KOPT-K1 (cell line): ENCODE data around the gene KIAA0753.

ENCODE experiments used
- H3K27ac ChIP-seq: fragments of 200-600 bp; sonication (generic); 2 replicates; pipeline ENCODE4 v1.5.1; 2016; ENCODE audit warnings: antibody characterized with exemption, mild to moderate bottlenecking, low read depth, low read length; ENCODE audit not compliant: poor library complexity, severe bottlenecking
- H3K36me3 ChIP-seq: fragments of 200-600 bp; sonication (generic); 2 replicates; pipeline ENCODE4 v1.5.1; 2017; ENCODE audit warnings: antibody characterized with exemption, mild to moderate bottlenecking, low read length, moderate library complexity; ENCODE audit not compliant: insufficient read depth
- H3K9me3 ChIP-seq: fragments of 200-600 bp; sonication (generic); 2 replicates; pipeline ENCODE4 v1.5.1; 2017; ENCODE audit warnings: antibody characterized with exemption, low read length, mild to moderate bottlenecking; ENCODE audit not compliant: insufficient read depth, poor library complexity, severe bottlenecking

Gene KIAA0753

DNA sequence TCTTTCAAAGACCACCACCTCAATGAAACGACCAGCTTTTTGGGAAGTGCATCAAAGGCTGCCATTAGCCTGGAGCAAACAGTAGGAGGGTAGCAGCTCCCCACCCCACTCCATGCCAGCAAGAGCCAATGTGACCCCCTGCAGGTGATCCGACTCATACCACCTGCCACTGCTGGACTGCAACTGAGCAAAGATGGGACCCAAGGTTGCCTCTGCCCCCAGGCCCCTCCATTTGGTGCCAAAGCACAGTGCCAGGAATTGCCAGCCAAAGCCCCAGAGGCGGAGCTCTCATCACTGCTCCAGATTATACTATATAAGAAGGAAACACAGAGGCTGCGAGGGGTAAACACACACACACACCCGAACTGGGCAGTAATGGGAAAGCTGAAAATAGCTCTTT, 92.5 kb downstream of the KIAA0753 start:
- H3K27ac ChIP-seq, result no peak overlapping the region

DNA sequence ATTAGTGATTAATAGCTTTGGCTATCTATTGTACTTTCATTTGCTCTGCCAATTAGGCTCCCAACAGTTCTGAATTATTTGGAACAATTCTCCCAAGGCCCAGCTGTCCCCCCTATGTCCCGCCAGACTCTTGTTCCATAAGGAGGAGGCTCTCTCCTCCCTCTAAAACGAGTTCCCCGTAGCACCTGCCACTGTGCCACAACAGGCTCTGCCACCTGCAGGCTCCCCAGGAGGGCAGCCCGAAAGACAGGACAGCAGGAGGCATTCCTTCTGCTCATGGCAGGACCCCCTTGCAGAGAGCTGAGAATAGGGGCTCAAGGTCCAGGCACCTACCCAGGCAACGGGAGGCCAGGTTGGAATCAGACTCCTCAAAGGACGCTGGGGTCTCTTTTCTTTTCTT, 93.2 kb downstream of the KIAA0753 start:
- H3K27ac ChIP-seq, result no peak overlapping the region
- no peaks in the 10 kb centered on the region for H3K36me3 ChIP-seq
- H3K9me3 ChIP-seq, result no peaks in the 10 kb centered on the region

More for the DNA sequence above, 92.5 kb downstream of the KIAA0753 start:
- H3K9me3 ChIP-seq, result no peaks in the 10 kb centered on the region
- no peaks in the 10 kb centered on the region for H3K36me3 ChIP-seq

DNA sequence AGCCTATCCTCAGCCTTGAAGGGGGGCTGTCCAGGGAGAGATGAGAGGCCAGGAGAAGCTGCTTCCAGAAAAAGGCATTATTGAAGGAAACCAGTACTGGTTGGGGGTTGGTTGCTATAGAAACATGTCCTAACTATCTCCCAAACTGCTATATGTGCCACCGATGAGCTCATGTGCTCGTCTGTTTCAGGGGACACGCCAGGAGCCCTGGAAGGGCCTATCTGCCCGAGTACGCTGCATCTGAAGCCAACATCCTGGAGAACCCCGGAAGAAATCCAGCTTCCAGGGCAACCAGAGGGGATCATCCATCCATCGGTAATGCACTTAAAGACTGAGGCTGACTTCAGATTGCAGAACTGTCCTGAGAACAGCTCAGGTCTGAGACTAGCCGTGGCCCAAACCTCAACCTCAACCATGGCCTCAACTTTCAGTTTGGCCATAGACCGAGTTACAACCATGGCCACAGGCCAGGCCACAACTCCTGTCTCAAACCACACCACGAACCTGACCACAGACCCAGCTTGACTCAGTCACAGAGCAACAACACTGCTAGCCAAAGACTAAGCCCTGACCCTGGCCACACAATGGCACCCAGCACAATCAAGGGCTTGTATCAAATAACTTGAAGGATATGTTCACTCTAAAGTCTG, 94.3 kb downstream of the KIAA0753 start:
- Histone ChIP-seq H3K36me3 (no peaks in the 10 kb centered on the region), H3K9me3 (no peaks in the 10 kb centered on the region), H3K27ac (no peak overlapping the region)

DNA sequence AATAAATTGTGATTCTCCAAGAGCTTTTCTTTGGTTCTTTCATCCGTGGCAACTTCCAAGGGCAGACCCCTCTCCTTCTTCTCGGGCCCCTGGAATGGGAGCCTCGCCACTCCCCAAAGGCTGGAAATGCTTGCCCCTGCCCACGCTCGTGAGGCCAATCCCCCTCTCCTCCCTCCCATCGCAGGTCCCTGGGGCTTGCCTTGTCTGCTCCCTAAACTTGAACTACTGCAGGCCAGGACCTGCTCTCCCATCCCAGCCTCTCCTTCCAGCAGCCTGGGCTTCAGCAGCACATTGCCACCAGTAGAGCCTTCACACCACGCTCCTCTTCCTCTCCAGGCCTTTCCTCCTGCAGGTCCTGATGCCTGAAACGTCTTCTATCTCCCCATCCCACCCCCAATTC, 95.2 kb downstream of the KIAA0753 start:
- H3K27ac ChIP-seq, result no peak overlapping the region
- H3K36me3 ChIP-seq, result no peaks in the 10 kb centered on the region
- H3K9me3 ChIP-seq, result no peaks in the 10 kb centered on the region

DNA sequence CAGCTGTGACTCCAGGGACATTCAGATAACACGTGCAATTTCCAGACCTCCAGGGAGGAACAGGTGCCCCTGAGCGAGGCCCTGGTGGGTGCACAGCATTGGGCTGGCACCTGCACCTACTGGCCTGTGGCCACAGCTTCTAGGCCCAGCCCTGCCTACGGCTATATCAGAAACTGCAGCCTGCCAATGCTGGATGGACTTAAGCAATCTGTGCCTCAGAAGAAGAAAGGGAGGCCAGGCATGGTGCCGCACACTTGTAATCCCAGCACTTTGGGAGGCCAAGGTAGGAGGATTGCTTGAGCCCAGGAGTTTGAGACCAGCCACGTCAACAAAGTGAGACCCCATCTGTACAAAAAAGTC, 96.5 kb downstream of the KIAA0753 start:
- H3K36me3 ChIP-seq, result no peaks in the 10 kb centered on the region
- no peak overlapping the region for H3K27ac ChIP-seq
- peaks cover 11% of the 10 kb centered on the region for H3K9me3 ChIP-seq

DNA sequence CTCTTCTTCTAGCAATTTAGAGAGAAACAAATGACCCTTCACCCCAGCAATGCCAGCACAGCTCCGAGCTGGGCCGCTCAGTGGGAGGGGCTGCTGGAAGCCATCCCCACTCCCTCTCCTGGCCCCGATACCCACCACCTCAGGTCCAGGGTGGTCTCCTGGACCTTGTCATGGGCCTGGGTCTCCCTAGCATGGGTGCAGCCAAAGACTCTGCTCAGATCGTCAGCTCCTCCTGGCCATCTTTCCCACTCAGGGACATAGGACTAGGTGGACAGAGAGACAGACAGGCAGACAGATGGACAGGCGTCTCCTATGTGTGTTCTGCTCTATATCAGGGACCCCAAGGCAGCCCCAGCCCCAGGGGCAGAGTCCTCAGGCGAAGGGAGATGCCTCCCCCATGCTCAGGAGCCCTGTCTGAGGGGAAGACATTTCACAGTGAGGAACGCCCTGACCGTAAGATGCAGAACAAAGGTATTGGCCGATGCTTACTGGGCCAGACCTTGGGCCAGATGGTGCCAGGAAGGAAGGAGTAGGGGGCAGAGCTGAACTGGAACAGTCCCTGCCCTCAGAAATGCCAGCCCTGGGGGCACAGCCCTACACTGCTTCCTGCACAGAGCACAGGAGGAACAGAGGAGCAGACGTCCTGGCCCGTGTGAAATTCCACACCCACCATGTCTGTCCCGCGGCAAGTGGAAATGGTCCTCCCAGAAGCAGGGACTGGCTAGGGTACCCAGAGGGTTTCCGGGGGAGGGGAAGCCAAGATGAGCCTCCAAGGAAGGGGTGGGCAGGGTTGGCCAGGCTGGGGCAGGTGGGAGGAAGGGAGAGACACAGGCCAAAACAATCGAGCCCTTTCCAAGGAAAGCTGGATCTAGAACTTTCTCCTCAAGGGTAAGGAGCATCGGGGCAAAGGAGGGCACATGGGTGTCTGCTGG, 97.2 kb downstream of the KIAA0753 start:
- no peaks in the 10 kb centered on the region for H3K36me3 ChIP-seq
- no peak overlapping the region for H3K27ac ChIP-seq
- H3K9me3 ChIP-seq, result peaks cover 14% of the 10 kb centered on the region

DNA sequence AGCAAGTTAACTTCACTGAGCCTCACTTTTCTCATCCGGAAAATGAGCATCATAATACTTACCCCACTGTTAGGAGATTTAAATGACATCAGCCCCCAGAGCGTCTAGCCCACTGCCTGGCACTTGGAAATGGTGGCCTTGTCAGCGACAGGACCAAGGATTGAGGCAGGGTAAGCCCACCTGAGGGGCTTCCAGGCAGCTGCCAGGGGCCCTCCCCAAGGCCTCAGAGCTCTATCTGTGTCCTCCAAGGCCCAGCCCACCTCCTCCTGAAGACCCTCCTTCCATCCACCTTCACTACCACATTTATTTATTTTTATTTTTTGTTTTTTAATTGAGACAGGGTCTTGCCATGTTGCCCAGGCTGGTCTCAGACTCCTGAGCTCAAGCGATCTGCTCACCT, 97.9 kb downstream of the KIAA0753 start:
- Histone ChIP-seq H3K9me3 (peaks cover 14% of the 10 kb centered on the region), H3K36me3 (no peaks in the 10 kb centered on the region), H3K27ac (no peak overlapping the region)

DNA sequence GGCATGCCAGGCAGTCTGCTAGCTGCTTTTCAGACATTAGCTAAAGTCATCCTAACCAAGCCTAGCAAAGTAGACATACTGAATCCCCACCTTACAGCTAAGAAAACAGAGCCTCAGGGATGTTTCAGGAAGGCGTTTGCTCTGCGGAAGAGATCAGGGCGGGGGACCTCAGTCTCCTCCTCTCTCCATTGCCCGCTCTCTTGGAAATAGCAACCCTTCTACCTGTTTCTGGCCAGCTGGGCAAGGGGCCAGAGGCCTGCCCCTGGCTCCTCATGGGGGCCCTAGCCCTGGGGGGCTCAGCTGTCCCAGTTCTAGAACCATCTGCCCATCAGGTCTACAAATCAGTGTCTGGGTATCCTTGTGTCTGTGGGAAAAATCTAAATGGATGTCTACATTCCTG, 98.6 kb downstream of the KIAA0753 start:
- Histone ChIP-seq H3K36me3 (no peaks in the 10 kb centered on the region), H3K27ac (no peak overlapping the region), H3K9me3 (peaks cover 14% of the 10 kb centered on the region)

DNA sequence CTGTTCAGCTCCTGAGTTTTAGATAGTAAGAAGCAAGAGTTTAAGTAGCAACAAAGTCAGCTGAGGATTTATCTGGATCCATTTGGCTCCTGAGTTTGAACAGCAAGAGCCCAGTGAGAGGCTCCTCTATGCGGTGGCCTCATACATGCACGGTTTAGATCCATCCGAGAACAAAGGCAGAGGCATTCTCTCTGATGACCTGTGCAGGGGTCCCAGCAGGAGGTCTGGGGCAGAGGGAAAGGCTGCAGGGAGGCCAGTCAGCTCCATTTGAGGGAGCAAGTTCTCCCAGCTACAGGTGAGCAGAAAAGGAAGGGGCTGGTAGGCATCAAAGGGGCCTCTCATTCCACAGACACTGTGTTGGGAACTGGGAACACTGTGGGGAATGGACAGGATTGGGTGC, 100.6 kb downstream of the KIAA0753 start:
- H3K27ac ChIP-seq, result no peak overlapping the region
- H3K36me3 ChIP-seq, result no peaks in the 10 kb centered on the region
- peaks cover 14% of the 10 kb centered on the region for H3K9me3 ChIP-seq

DNA sequence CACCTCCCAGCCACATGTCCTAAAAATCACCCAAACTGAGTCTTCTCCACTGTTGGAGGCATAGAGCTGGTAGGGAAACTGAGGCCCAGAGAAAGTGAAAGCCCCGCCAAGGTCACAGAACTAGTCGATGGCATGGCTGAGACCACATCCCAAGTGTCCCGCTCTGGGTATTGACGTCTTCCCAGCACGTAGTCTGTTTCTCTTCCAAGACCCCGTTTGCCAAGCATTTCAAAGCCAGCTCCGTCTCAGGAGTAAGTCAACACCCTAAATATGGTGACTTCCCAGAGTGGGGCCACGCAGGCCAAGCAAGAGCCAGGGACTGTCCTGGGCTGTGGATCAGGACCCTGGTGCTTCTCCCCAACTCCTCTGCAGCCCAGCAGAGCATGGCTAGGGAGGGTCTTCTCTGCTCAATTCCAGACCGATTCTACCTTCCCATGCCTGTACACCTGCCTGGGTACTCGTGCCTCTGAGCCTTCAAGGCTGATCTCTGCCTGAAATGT, 103.9 kb downstream of the KIAA0753 start:
- H3K9me3 ChIP-seq, result peaks cover 14% of the 10 kb centered on the region
- H3K27ac ChIP-seq, result no peak overlapping the region
- no peaks in the 10 kb centered on the region for H3K36me3 ChIP-seq

DNA sequence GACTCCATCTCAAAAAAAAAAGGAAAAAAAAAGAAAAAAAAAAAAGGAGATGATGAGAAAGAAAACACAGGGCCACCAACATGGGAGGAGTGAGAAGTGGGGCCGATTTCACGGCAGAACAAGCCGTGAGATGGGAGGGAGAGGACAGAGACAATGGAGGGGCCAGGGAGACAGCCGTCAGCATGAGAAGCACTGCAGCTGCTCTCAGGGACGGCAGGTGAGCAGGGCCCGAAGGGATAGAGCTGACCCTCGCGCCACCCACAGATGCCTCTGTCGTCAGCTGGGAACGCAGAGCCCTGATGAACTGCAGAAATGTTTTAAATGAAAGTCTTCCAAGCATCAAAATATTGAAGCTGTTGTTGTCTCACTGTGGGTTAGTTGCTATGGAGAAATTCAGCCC, 104.5 kb downstream of the KIAA0753 start:
- no peaks in the 10 kb centered on the region for H3K36me3 ChIP-seq
- H3K27ac ChIP-seq, result no peak overlapping the region
- H3K9me3 ChIP-seq, result peaks cover 14% of the 10 kb centered on the region

DNA sequence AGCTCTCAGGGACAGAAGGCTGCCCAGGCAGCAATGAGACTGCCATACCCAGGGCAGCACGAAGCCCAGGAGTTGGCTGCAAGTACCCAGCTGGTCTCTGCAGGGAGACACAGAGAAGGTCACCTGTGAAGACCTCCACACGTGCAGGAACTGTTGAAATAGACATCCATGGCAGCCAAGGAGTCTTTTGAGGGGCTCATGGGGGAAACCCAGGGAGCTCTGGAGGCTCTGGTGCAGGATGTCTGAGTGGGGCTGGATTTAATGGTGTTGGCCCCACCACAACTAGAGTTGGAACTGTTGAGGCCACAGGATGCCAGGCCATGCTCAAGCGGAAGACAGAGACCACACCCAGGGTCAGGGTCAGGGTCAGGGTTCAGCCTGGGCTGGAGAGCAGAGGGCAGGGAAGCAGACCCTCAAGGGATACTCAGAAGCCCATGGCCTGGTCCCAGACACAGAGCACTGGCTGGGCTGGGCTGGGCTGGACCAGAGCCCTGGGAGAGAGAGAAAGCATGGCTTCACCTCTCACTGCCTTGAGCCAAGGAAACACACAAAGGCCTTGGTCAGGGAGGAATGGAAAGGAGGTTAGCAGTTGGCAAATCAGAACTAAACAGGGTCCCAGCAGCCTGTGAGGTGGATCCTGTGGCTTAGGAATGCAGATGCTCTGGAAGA, 105.5 kb downstream of the KIAA0753 start:
- Histone ChIP-seq H3K27ac (no peak overlapping the region), H3K36me3 (no peaks in the 10 kb centered on the region), H3K9me3 (peaks cover 13% of the 10 kb centered on the region)

DNA sequence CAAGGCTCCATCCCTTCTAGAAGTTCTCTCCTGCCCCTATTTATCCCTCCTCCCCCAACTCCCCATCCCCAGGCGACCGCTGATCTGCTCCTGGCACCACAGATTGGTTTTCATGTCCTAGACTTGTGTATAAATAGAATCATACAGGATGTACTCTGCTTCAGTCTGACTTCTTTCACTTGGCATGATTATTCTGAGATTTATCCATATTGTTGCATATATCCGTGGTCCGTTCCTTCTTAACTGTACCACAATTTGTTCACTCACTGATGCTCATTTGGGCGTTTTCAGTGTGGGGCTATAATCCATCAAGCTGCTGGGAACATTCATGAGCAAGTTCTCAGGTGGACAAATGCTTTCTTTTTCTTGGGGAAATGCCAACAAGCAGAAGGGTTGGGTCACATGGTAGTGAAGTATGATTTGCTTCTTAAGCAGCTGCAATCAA, 108.0 kb downstream of the KIAA0753 start:
- H3K27ac ChIP-seq, result no peak overlapping the region
- no peaks in the 10 kb centered on the region for H3K9me3 ChIP-seq
- H3K36me3 ChIP-seq, result no peaks in the 10 kb centered on the region

DNA sequence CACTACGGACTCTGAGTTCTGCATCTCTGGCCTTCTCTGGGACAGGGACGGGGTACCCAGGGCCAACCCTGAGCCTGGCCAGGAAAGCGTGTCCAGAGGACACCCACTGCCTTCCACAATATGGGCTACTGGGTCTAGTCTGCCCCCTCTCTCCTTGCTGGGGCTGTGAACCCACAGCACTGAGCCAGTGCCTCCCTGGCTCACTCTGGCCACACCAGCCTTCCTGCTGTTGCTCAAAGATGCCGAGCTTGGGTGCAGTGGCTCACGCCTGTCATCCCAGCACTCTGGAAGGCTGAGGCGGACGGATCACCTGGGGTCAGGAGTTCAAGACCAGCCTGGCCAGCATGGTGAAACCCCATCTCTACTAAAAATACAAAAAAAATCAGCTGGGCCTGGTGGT, 108.9 kb downstream of the KIAA0753 start:
- no peaks in the 10 kb centered on the region for H3K9me3 ChIP-seq
- H3K27ac ChIP-seq, result no peak overlapping the region
- no peaks in the 10 kb centered on the region for H3K36me3 ChIP-seq

DNA sequence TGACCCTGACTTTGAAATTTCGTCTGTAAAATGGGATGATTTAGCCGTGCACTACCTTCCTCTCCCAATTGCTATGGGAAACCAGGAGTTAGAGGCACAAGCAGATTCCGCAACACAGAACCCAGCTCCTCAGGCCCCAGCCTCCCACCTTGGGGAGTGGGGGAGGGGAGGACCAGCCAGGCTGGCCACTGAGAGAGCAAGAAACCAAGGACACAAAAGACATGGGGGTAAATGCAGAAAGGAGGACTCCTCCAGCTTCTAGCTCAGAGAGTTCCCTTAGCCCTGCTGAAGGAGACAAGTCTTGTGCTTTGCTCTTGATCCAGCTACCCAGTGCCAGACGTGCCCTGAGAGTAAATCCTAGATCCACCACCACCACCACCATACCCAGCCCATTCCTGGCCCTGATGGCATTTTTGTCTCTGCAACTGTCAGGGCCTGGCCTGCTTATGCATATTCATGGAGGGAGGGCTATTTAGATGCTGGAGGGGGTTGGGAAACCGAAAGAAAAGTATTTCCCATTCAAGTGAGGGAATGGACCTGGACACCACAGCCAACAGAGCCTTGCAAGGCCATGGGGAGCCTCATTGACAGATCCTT, 110.1 kb downstream of the KIAA0753 start:
- Histone ChIP-seq H3K36me3 (no peaks in the 10 kb centered on the region), H3K27ac (no peak overlapping the region), H3K9me3 (no peaks in the 10 kb centered on the region)
